GM11168 (cell line): ENCODE results near the gene COL26A1.
"Not testable (repeated sequence)": the region's sequence is repeated elsewhere in the genome, so short reads cannot be mapped to it uniquely, and the experiment has no call there.

Source experiments
- in situ Hi-C: fragments of 300-500 bp; cut with MboI; formaldehyde crosslinking; loops from one replicate; pipeline ENCODE4 v1.12.0; 2022; ENCODE audit warnings: low sequenced_read_pairs; ENCODE audit not compliant: unreplicated experiment

COL26A1 gene

GRCh38 chr7:101362334-101363195 is at the start of gene COL26A1:
TSS of gene COL26A1 (plus strand) at chr7:101362875. CDS start at chr7:101363033, 158 bp downstream.
- in situ Hi-C loops, result no loop called here

- in situ Hi-C loops, result no loop called here
Observed at GRCh38 chr7:101315336-101315735, 47.3 kb upstream of the COL26A1 start.

DNA sequence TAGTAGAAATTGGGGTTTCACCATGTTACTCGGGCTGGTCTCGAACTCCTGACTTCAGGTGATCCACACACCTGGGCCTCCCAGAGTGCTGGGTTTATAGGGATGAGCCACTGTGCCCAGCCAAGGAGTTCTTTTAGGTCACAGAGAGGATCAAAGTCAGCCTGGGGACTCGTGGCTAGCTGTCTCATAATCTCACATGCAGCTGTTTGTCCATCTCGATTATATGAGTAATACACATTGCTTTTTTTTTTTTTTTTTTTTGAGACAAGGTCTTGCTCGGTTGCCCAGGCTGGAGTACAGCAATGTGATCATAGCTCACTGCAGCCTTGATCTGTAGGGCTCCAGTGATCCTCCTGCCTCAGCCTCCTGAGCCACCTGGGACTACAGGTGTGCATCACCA is 43.3 kb upstream of the COL26A1 start:
- in situ Hi-C loops, result no loop called here

- in situ Hi-C loops, result no loop called here
Observed at GRCh38 chr7:101321491-101322401, 40.9 kb upstream of the COL26A1 start, which contains the start of gene IFT22. TSS of gene IFT22 (minus strand) at chr7:101321812. CDS start at chr7:101321709, 103 bp downstream.

DNA sequence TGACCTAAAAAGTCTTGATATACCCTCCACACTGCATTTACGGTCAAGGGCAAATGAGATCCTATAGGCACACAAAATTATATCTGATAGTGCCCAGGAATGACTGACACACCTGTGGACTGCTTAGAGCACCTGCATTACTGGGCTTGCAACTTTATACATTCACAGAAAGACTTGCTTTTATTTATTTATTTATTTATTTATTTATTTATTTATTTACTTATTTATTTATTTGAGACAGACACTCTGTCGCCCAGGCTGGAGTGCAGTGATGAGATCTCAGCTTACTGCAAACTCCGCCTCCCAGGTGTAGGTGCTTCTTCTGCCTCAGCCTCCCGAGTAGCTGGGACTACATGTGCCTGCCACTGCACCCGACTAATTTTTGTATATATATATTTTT is 34.5 kb upstream of the COL26A1 start:
- in situ Hi-C loops, result no loop called here

DNA sequence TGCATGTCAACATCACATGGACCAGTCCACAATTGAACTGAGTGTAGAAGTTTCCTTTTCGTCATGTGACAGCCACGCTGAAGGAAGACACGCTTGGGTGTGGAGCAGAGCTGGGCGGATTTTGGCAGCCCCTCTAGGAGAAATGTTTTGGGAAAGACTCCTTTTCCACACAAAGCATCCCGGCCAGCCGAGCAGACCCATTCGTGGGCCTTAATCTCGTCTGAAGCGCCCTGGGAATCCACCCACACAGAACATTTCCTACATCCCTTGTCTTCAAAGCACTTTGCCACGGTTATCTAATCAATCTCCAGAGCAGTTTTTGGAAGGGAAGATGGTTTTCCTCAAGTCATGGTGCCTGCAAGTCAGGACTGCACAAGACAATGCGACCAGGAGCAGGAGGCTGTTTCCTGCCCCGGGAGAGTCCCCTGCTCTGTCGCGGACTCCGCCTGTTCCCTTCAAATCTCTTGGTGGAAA is 32.6 kb upstream of the COL26A1 start:
- in situ Hi-C loops, result no loop called here

- in situ Hi-C loops, result no loop called here
Observed at GRCh38 chr7:101332026-101332425, 30.6 kb upstream of the COL26A1 start.

- in situ Hi-C loops, result no loop called here
Observed at GRCh38 chr7:101333912-101334311, 28.8 kb upstream of the COL26A1 start.

DNA sequence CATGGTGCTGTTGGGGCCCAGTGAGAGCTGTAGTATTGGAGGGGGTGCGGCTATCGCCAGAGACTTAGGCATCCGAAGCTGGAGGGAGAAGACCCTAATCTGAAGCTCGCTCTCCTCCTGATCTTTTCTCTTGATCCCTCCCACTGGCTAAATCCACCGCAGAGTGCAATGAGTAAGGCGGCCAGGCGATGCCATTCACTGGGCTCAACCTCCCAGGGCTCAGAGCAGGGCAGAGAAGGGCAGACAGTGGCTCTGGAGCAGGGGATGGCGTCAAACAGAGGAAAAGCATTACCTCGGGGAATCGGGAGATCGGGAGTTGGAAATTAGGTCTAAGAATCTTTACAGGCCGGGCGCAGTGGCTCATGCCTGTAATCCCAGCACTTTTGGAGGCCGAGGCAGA is 22.3 kb upstream of the COL26A1 start:
- in situ Hi-C loops, result no loop called here

DNA sequence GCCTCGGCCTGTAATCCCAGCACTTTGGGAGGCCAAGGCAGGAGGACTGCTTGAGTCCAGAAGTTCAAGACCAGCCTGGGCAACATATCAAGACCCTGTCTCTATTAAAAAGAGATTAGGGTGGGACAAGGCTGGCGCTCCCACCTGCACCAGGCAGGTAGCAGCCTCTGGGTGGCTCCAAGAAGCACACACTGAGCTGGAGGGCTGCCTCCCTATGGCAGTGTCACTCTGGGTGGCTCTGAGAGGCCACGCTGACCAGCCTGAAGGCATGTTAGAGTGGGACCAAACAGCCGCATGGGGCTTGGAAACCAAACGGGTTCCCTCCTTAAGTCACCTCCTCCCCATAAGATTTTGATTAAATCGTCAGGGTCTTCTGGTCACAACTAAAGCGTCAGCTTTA is 19.8 kb upstream of the COL26A1 start:
- in situ Hi-C loops, result no loop called here

DNA sequence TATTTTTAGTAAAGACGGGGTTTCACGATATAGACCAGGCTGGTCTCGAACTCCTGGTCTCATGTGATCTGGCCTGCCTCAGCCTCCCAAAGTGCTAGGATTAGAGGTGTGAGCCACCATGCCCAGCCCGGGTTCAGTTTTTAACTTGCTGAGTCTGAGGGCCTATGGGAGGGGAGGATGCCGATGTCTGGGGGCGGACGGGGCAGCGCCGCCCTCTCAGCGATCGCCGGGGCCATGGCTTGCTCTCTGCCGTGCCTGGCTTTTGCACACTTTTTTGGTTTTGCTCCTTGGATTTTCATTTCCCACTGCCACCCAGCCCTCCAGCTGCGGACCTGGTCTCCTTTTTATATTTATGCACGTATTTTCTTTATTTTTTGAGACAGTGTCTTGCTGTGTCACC is 15.2 kb upstream of the COL26A1 start:
- in situ Hi-C loops, result no loop called here

DNA sequence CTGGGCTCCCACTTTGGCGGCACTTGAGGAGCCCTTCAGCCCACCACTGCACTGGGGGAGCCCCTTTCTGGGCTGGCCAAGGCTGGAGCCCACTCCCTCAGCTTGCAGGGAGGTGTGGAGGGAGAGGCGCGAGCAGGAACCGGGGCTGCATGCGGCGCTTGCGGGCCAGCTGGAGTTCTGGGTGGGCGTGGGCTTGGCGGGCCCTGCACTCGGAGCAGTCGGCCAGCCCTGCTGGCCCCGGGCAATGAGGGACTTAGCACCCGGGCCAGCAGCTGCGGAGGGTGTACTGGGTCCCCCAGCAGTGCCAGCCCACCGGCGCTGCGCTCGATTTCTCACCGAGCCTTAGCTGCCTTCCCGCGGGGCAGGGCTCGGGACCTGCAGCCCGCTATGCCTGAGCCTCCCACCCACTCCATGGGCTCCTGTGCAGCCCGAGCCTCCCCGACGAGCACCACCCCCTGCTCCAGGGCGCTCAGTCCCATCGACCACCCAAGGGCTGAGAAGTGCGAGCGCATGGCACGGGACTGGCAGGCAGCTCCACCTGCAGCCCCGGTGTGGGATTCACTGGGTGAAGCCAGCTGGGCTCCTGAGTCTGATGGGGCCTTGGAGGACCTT is 14.1 kb upstream of the COL26A1 start:
- in situ Hi-C loops, result not testable (repeated sequence)

DNA sequence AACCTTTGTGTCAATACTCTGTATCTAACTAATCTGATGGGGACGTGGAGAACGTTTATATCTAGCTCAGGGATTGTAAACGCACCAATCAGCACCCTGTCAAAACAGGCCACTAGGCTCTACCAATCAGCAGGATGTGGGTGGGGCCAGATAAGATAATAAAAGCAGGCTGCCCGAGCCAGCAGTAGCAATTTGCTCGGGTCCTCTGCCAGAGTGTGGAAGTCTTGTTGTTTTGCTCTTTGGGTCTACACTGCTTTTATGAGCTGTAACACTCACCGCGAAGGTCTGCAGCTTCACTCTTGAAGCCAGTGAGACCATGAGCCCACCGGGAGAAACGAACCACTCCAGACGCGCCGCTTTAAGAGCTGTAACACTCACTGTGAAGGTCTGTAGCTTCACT is 13.4 kb upstream of the COL26A1 start:
- in situ Hi-C loops, result not testable (repeated sequence)

- in situ Hi-C loops, result no loop called here
Observed at GRCh38 chr7:101352920-101353308, 9.8 kb upstream of the COL26A1 start.

DNA sequence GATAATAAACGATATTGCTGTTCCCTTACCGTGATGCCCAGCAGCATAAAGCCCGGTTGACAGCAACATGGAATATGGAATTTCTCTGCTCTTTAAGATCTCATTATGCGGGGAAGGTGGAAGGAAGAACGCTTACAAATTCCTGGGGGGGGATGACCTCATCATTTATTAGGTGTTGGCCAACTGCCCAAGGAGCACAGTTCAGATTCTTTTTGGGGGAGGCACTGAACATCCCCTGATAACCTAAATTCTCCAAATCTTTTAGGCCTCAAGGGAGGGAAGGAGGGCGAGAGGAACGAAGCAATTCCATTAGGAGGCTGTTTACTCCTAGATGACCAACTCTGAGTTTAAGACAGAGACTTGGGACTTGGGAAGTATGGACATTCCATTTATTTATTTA is 5.2 kb upstream of the COL26A1 start:
- in situ Hi-C loops, result no loop called here

- in situ Hi-C loops, result no loop called here
Observed at GRCh38 chr7:101363196-101363733, 590 bp downstream of the COL26A1 start.

DNA sequence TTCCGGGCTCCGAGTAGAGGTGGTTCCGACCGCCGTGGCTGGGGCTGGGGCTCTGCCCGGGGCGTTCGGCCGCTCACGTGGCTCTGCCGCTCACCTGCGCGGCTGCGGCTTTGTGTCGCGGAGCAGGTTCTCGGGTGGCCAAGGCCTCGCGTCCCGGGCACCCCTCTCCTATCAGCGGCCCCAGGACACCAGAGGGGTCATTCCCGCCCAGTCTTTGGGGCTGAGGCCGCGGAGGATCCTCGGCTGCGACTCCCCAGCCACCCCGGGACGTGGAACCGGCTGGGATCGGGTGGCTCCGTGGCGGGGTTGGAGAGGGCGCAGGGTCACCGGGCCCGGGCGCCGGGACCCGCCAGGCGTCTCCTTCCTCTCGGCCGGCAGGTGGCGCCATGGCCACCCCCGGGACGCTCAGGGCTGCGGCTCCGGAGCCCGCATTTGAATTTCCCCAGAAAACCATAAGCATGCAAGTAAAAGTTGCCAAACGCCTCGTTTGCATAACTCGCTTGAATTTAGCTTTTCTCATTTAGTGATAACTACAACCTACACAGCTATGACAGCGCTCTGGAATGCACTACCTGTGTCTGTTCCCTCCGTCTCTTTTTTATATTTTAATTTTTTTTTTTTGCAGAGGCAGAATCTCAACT is 1.2 kb downstream of the COL26A1 start:
- in situ Hi-C loops, result no loop called here

DNA sequence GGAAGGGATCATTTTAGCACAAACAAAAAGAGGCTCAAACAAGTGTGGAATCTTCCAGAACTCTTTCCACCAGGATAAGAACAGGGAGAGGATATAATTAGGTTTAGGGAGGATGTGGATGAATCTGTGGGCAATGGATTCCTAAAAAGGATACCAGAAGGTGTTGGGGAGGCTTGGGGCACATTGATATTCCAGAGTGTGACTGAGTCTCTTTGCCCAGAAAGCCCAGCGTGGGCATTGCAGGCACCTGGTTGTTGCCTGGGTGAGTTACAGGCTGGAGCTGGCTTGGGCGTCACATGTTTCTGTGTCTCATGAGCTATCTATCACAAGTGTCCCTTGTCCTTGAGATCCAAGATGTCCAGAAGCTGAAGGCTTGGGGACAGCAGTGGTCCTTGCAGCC is 3.3 kb downstream of the COL26A1 start:
- in situ Hi-C loops, result no loop called here

GRCh38 chr7:101367676-101368075 is 5.0 kb downstream of the COL26A1 start:
- in situ Hi-C loops, result no loop called here
